SW480 (cell line): ENCODE results near the gene BET1.

Experiments used
- DNase-seq: peaks from one replicate; pipeline ENCODE4 v3.0.0-alpha.2; 2016; ENCODE audit warnings: low spot score

Gene BET1

DNA sequence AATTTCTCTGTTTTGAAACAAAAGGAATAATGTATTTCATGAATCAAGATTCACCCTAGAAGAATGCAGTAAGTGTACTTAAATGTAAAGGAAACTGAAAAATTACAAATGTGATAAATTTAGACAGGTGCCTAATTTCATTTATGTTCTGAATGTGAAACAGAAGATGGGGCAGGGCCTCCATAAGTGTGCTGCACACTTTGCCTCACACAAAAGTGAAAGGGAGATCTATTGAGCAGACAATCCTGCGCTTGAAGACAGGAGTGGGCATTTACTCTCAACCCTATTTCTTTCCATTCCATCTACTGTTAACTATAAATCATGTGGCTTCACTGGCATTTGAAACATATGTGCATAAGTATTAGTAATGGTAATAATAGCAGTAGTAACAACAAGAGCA lies 46.4 kb downstream of the BET1 start:
- no peak for DNase-seq

DNA sequence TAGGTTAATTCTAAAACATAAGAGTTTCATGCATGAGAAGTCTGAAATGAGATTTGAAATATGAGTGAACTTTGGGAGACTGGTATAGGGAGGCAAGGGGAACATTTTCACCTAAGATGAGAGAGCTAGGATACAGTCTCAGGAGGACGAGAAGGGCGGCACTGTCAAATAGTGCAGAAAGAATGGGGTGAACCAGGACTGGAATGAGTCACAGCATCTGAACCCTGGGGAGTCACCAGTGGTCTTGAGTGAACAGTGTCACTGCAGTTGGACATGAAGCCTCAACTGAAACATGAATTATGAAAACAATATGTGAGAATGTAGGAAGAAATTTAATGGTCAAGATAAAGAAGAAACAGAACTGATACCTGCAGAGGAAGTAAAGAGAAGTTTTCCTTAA lies 48.9 kb downstream of the BET1 start:
- DNase-seq, result no peak

DNA sequence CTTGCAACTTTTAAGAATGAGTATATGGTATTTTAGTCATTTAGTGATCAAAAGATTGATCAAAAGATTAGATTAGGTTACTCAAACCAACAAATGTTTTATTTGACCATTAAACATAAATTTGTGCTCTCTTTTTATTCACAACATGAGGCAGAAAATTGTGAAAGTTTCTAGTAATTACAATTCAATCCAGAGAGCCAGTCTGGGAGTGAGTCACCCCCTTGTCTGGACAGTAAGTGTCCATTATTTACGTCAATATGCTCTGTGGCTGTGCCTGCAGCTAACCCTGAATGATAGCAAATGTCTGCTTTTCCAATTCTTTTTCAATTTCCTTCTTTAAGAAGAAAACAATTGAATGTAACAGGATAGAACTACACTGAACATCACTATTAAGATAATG lies 54.7 kb downstream of the BET1 start:
- no peak for DNase-seq

DNA sequence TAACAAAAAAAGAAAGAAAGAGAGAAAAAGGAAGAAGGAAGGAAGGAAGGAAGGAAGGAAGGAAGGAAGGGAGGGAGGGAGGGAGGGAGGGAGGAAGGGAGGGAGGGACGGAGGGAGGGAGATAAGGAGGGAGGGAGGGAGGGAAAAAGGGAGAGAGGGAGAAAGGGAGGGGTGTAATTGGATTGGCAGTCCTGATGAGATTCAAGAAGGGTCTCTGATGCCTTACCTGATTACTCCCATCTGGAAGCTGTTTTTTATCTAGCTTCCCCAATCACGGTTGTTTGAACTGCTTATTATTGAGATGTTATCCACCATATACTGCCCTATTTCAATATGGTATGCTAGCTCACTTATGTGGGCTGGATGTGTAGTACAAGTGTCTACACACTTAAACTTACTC lies 55.3 kb downstream of the BET1 start:
- no peak for DNase-seq

DNA sequence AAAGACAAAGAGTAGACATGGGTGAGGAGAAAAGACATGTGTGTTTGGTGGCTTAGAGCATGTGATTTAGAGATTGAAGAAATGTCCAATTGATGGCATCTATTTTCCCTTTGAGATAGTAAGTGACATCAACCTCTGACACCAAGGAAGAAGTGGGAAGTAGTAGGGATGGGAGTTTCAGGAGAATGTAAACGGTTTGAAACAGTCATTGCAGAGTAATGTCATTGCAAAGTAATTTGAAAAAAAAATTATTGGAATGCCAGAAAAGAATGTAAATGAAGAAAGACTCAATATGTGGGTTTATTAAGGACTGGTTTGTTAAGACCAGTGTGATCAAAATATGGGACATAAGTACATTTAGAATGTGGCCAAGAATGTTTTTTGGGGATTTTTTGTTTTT lies 56.0 kb downstream of the BET1 start:
- no peak for DNase-seq

DNA sequence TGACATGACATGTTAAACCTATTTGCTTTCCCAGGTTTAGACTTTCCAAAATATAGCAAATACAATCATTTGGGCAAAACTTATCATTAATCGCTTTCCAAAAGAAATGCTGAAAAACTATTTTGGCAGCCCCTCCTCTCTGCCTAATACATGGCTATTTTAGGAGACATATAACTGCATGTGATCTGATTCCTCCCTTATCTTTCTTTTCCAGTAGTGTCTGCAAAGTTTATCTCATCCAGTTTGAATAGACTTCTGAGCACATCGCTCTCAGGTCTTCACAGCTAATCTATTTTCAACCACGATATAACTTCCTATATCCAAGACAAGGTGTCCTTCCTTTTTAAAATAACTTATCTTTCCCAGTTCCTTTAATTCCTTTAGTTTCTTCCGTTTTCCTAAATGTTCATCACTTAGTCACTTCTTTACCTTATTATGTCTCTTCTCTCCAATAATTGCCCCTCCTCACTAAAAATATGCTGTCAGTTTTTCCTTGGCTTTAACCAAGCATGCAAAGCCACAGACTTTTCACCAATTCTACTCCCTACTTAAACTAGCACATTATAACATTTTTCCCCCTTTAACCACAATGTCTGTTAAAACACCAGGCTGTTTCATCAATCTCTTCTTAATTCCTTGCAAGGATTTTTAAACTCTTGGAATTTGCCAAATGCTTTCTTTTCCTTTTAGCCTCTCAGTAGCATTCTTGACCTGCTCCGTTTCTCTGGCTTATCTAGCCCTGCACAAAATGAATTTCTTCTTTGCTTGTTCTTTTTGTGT lies 58.2 kb downstream of the BET1 start:
- no peak for DNase-seq

DNA sequence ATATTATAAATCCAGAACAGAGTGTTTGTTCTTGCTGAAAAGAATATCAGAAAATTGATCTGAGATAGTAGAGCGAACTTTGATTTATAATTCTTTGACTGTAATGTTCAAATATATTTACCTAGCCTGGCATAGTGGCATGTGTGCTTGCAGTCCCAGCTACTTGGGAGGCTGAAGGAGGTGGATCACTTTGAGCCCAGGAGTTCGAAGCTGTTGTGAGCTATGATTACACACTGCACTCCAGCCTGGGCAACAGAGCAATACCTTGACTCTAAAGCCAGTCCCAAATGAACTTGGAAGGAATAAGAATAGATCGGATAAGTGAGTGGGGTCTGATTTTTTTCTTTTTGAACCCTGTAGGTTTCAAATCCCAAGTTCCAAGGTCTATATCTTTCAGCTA lies 59.1 kb downstream of the BET1 start:
- no peak for DNase-seq

DNA sequence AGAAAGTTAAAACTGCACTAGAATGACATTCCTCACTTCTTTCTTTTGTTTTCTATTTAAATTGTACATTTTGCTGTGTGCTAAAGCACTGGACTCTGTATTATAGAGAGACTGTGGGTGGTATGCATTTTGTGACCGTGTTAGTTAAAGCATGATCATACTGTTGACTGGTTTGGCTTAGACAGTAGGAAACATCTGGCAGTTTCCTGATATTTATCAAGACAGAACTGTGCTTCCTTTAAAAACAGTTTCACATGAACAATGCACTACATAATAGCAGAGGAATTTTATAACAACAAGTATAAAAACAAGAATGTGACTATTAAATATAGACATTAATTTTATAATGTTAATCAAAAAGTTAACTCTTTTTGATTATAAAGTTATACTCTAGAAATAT lies 59.5 kb downstream of the BET1 start:
- no peak for DNase-seq

DNA sequence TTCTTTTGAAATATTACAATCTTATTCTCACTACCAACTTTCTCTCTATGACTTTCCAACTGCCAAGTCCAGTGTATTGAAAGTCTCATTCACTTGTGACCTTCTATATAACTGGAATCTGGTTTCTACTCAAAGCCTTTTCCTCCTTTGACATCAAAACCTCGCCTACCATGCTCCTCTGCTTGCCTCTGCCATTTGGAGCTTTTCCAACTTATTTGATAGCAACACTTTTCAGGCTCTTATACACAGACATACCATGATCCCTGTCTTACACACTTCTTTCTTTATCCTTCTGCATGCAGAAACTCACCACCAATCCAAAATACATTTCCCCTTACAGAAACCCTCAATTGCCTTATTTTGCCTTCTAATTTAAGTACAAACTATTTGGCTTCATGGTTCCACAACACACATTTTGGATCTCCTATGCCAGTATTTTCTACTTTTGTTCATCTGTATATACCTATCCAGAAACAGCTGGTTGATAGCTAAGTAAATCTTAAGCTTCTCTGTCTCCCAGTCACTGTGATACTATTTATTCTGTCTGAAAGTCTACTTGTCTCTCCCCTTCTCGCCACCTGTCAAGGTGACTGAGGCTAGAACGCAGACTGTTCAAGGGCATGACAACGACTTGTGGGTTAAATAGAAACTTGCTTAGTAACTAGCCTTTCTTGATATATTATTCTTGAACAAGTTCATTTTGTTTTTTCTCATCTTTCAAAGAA lies 60.2 kb downstream of the BET1 start:
- no peak for DNase-seq
